Measurements from ENCODE around the gene MRPL36. TPM values are rescaled to one million over a fixed set of nuclear protein-coding genes. Genes with fewer than 3 reads are reported as not detected.

Gene MRPL36
- total RNA-seq (2021), result 52.8 to 61.2 TPM (median 55.9 TPM) in 3 replicates
- percentile 91 among the genes with signal in this experiment for Bru-seq, nascent RNA
- long read RNA-seq, experiment 1, transcript MRPL36-204 (2 exons, 686 nt), result minor isoform, 33 of 106 reads
- long read RNA-seq, experiment 1, transcript MRPL36-202 (2 exons, 610 nt), result major isoform, 47 of 106 reads
- long read RNA-seq, experiment 1, partial matches to known transcripts, result 0 of 106 reads
- long read RNA-seq, experiment 1, other reads (novel, unspliced or antisense), result 24 of 106 reads
- long read RNA-seq, experiment 2, transcript MRPL36-202 (2 exons, 610 nt), result major isoform, 29 of 76 reads
- long read RNA-seq, experiment 2, transcript MRPL36-204 (2 exons, 686 nt), result minor isoform, 17 of 76 reads
- long read RNA-seq, experiment 2, partial matches to known transcripts, result 0 of 76 reads
- long read RNA-seq, experiment 2, other reads (novel, unspliced or antisense), result 30 of 76 reads
- long read RNA-seq, experiment 3, partial matches to known transcripts, result 0 of 6 reads
- long read RNA-seq, experiment 3, other reads (novel, unspliced or antisense), result 3 of 6 reads

GRCh38 chr5:1799602-1800471, at the start of gene MRPL36:
Gene MRPL36, minus strand, starts transcription at chr5:1799837. Its CDS starts 902 bp downstream, at chr5:1798935.
- peak; percentile 90 for DNase-seq (ENCODE audit: low spot score)
- ATAC-seq, result peak; percentile 70
- CTCF ChIA-PET, result interaction anchor here (1.1 to 1.9 kb wide), 3 partner anchors 9 to 131 kb away, joined by 3 to 7 read pairs (median 3); no protein-coding TSS in a partner anchor
- Mint-ChIP-seq H3K9me3 (no peaks in the 10 kb centered on the region), H3K27ac (peak within 1 kb of the TSS; percentile 100), H3K4me1 (peaks cover 18% of the 10 kb centered on the region), H3K27me3 (ENCODE audit: low read depth) (no peaks in the 10 kb centered on the region), H3K4me3 (peak within 1 kb of the TSS; percentile 99), H3K36me3 (peaks cover 44% of the 10 kb centered on the region)
- POLR2A ChIA-PET, result interaction anchor here (0.7 to 1.2 kb wide), 3 partner anchors 9 to 87 kb away, joined by 3 to 4 read pairs (median 3); no protein-coding TSS in a partner anchor
- no peak for TF ChIP-seq ELF4 (CRISPR knock-in tag; IDR thresholded peaks at IDR 0.05; ENCODE audit: low read depth)
- peak; percentile 58; the same call in 1 of the 2 replicates for TF ChIP-seq NR2C2 (CRISPR knock-in tag; IDR thresholded peaks at IDR 0.05)
- TF ChIP-seq ATF2 (CRISPR knock-in tag; IDR thresholded peaks at IDR 0.05; ENCODE audit: borderline replicate concordance, low read depth), result no peak
- no peak for TF ChIP-seq ATF1 (CRISPR knock-in tag; IDR thresholded peaks at IDR 0.05)
- no peak for TF ChIP-seq TP53 (CRISPR knock-in tag; IDR thresholded peaks at IDR 0.05)
- TF ChIP-seq USF2 (CRISPR knock-in tag; IDR thresholded peaks at IDR 0.05), result peak; percentile 99
- TF ChIP-seq ZNF425 (CRISPR knock-in tag; conservative IDR thresholded peaks at IDR 0.05), result no peak
- no peak for TF ChIP-seq ZNF416 (CRISPR knock-in tag; IDR thresholded peaks at IDR 0.05)
- TF ChIP-seq ARID4B (CRISPR knock-in tag; IDR thresholded peaks at IDR 0.05; ENCODE audit: borderline replicate concordance), result no peak
- TF ChIP-seq SP1 (CRISPR knock-in tag; conservative IDR thresholded peaks at IDR 0.05), result peak; percentile 44; the same call in 1 of the 2 replicates
- TF ChIP-seq TCF7 (CRISPR knock-in tag; IDR thresholded peaks at IDR 0.05; ENCODE audit: low read depth), result no peak
- TF ChIP-seq USF1 (CRISPR knock-in tag; IDR thresholded peaks at IDR 0.05), result peak; percentile 99
- 0 out of 2 replicates have a peak, but pooled peaks have one; percentile 70 for TF ChIP-seq ZBTB21 (CRISPR knock-in tag; IDR thresholded peaks at IDR 0.05; ENCODE audit: borderline replicate concordance)
- no peak for TF ChIP-seq NFYB (CRISPR knock-in tag; conservative IDR thresholded peaks at IDR 0.05; ENCODE audit: low read depth)
- TF ChIP-seq E2F4 (CRISPR knock-in tag; IDR thresholded peaks at IDR 0.05; ENCODE audit: borderline replicate concordance, low read depth), result no peak
- no peak for TF ChIP-seq NR3C1 (CRISPR knock-in tag; conservative IDR thresholded peaks at IDR 0.05; ENCODE audit: low read depth)
- peak; percentile 87; the same call in 1 of the 2 replicates for TF ChIP-seq ZNF232 (CRISPR knock-in tag; IDR thresholded peaks at IDR 0.05)
- no peak for TF ChIP-seq HMGA2 (CRISPR knock-in tag; IDR thresholded peaks at IDR 0.05)
- peak; percentile 87 for TF ChIP-seq CREM (CRISPR knock-in tag; IDR thresholded peaks at IDR 0.05)
- TF ChIP-seq ZSCAN18 (CRISPR knock-in tag; IDR thresholded peaks at IDR 0.05), result no peak
- TF ChIP-seq MYBL2 (CRISPR knock-in tag; IDR thresholded peaks at IDR 0.05), result 0 out of 2 replicates have a peak, but pooled peaks have one; percentile 45
